ENCODE results near the gene AIMP2.

- TF ChIP-seq, protein P1, sequence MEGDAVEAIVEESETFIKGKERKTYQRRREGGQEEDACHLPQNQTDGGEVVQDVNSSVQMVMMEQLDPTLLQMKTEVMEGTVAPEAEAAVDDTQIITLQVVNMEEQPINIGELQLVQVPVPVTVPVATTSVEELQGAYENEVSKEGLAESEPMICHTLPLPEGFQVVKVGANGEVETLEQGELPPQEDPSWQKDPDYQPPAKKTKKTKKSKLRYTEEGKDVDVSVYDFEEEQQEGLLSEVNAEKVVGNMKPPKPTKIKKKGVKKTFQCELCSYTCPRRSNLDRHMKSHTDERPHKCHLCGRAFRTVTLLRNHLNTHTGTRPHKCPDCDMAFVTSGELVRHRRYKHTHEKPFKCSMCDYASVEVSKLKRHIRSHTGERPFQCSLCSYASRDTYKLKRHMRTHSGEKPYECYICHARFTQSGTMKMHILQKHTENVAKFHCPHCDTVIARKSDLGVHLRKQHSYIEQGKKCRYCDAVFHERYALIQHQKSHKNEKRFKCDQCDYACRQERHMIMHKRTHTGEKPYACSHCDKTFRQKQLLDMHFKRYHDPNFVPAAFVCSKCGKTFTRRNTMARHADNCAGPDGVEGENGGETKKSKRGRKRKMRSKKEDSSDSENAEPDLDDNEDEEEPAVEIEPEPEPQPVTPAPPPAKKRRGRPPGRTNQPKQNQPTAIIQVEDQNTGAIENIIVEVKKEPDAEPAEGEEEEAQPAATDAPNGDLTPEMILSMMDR (conservative IDR thresholded peaks at IDR 0.05): no peak
- no peak for TF ChIP-seq EZH2 (IDR thresholded peaks at IDR 0.05; ENCODE audit: low read depth)
Measured at GRCh38 chr7:6012355-6013104, 3.5 kb downstream of the AIMP2 start.
